ENCODE data around the gene NDOR1.

The NDOR1 gene

GRCh38 chr9:137163365-137163715 lies 42.2 kb upstream of the NDOR1 start:
- Histone ChIP-seq H3K4me1 (ENCODE audit: insufficient read depth, low read length, poor library complexity, severe bottlenecking) (peaks cover 17% of the 10 kb centered on the region), H3K9me3 (ENCODE audit: insufficient read depth, low read depth, low read length) (no peaks in the 10 kb centered on the region), H3K27me3 (ENCODE audit: insufficient read depth, low read length, poor library complexity, severe bottlenecking) (peaks cover 8% of the 10 kb centered on the region), H3K4me3 (ENCODE audit: low read length, poor library complexity, severe bottlenecking) (no peak overlapping the region), H3K9me2 (replicated peaks; ENCODE audit: low read depth, low read length) (no peaks in the 10 kb centered on the region), H3K79me2 (ENCODE audit: insufficient read depth, low read length) (no peaks in the 10 kb centered on the region), H4K20me1 (ENCODE audit: insufficient read depth, low read length, poor library complexity, severe bottlenecking) (no peaks in the 10 kb centered on the region), H3K9ac (ENCODE audit: low read depth, low read length, poor library complexity, severe bottlenecking) (no peak overlapping the region), H3F3A (ENCODE audit: low read depth) (no peaks in the 10 kb centered on the region), H3K36me3 (ENCODE audit: insufficient read depth, low read length) (no peaks in the 10 kb centered on the region), H2AFZ (ENCODE audit: low read length) (no peak overlapping the region), H3K4me2 (ENCODE audit: low read depth, low read length, poor library complexity, severe bottlenecking) (no peak overlapping the region)
- TF ChIP-seq EZH2phosphoT487 (IDR thresholded peaks at IDR 0.05; ENCODE audit: borderline replicate concordance) (no peak), CTCF (conservative IDR thresholded peaks at IDR 0.05; ENCODE audit: low read length) (no peak)

- Histone ChIP-seq H2AFZ (ENCODE audit: low read length) (no peak overlapping the region), H3K9me3 (ENCODE audit: insufficient read depth, low read depth, low read length) (no peaks in the 10 kb centered on the region), H4K20me1 (ENCODE audit: insufficient read depth, low read length, poor library complexity, severe bottlenecking) (no peaks in the 10 kb centered on the region), H3K79me2 (ENCODE audit: insufficient read depth, low read length) (no peaks in the 10 kb centered on the region), H3K9ac (ENCODE audit: low read depth, low read length, poor library complexity, severe bottlenecking) (no peak overlapping the region), H3K9me2 (replicated peaks; ENCODE audit: low read depth, low read length) (no peaks in the 10 kb centered on the region), H3K4me2 (ENCODE audit: low read depth, low read length, poor library complexity, severe bottlenecking) (no peak overlapping the region), H3K4me3 (ENCODE audit: low read length, poor library complexity, severe bottlenecking) (no peak overlapping the region), H3K4me1 (ENCODE audit: insufficient read depth, low read length, poor library complexity, severe bottlenecking) (peaks cover 13% of the 10 kb centered on the region), H3K27me3 (ENCODE audit: insufficient read depth, low read length, poor library complexity, severe bottlenecking) (peaks cover 12% of the 10 kb centered on the region), H3F3A (ENCODE audit: low read depth) (no peaks in the 10 kb centered on the region), H3K36me3 (ENCODE audit: insufficient read depth, low read length) (no peaks in the 10 kb centered on the region)
- TF ChIP-seq CTCF (conservative IDR thresholded peaks at IDR 0.05; ENCODE audit: low read length), result no peak
- TF ChIP-seq EZH2phosphoT487 (IDR thresholded peaks at IDR 0.05; ENCODE audit: borderline replicate concordance), result no peak
Measured at GRCh38 chr9:137163805-137164204, 41.7 kb upstream of the NDOR1 start.

- Histone ChIP-seq H3K4me1 (ENCODE audit: insufficient read depth, low read length, poor library complexity, severe bottlenecking) (peaks cover 4% of the 10 kb centered on the region), H3K36me3 (ENCODE audit: insufficient read depth, low read length) (no peaks in the 10 kb centered on the region), H3K9me2 (replicated peaks; ENCODE audit: low read depth, low read length) (no peaks in the 10 kb centered on the region), H3K9ac (ENCODE audit: low read depth, low read length, poor library complexity, severe bottlenecking) (no peak overlapping the region), H4K20me1 (ENCODE audit: insufficient read depth, low read length, poor library complexity, severe bottlenecking) (no peaks in the 10 kb centered on the region), H3F3A (ENCODE audit: low read depth) (no peaks in the 10 kb centered on the region), H3K4me3 (ENCODE audit: low read length, poor library complexity, severe bottlenecking) (no peak overlapping the region), H3K9me3 (ENCODE audit: insufficient read depth, low read depth, low read length) (no peaks in the 10 kb centered on the region), H3K79me2 (ENCODE audit: insufficient read depth, low read length) (no peaks in the 10 kb centered on the region), H3K4me2 (ENCODE audit: low read depth, low read length, poor library complexity, severe bottlenecking) (no peak overlapping the region), H2AFZ (ENCODE audit: low read length) (no peak overlapping the region), H3K27me3 (ENCODE audit: insufficient read depth, low read length, poor library complexity, severe bottlenecking) (peaks cover 20% of the 10 kb centered on the region)
- no peak for TF ChIP-seq EZH2phosphoT487 (IDR thresholded peaks at IDR 0.05; ENCODE audit: borderline replicate concordance)
- TF ChIP-seq CTCF (conservative IDR thresholded peaks at IDR 0.05; ENCODE audit: low read length), result no peak
Measured at GRCh38 chr9:137164370-137165249, 40.9 kb upstream of the NDOR1 start.

Data from Loucy (cell line).